GM12878 (cell line): ENCODE data around the gene HASPIN. TPM values are rescaled to one million over a fixed set of nuclear protein-coding genes. Genes with fewer than 3 reads are reported as not detected.

Experiments
- ATAC-seq: fragments of 200-7000 bp; cut with Tn5 transposase; 3 replicates; pipeline ENCODE4 v1.9.1; 2020; ENCODE audit warnings: mild to moderate bottlenecking, moderate library complexity
- BruUV-seq: library from RNA; stranded (reverse); fragments of 400-500 nt; replicated peaks from 2 replicates; lab custom pipeline; 2021; lab: Mats Ljungman, UMichigan
- CTCF ChIA-PET: fragments of 300-600 bp; sonication (Branson Sonifier 250); formaldehyde crosslinking; extraction: SDS; loops from one replicate; lab custom pipeline; 2021; ENCODE audit warnings: inconsistent platforms; lab: Yijun Ruan, JAX
- POLR2A ChIA-PET: fragments of 350-600 bp; formaldehyde crosslinking; extraction: SDS; loops from one replicate; lab custom pipeline; 2021; ENCODE audit warnings: inconsistent platforms; lab: Charles Lee
- RAD21 ChIA-PET: fragments of 300-600 bp; sonication (Branson Sonifier 250); formaldehyde crosslinking; loops from one replicate; lab custom pipeline; 2023; ENCODE audit warnings: antibody characterized with exemption; ENCODE audit not compliant: unreplicated experiment; lab: Charles Lee
- SMC1A ChIA-PET: fragments of 300-600 bp; sonication (Branson Sonifier 250); formaldehyde crosslinking; loops from one replicate; lab custom pipeline; 2023; ENCODE audit not compliant: unreplicated experiment, uncharacterized antibody; lab: Charles Lee
- DNase-seq: peaks from one replicate; pipeline ENCODE4 v3.0.0-alpha.2; 2011; ENCODE audit warnings: low read depth, low spot score
- FAIRE-seq: peaks from 3 replicates; lab custom pipeline; 2011; peaks lifted over from hg19 to GRCh38; lab: Jason Lieb, UNC
- H2AFZ ChIP-seq: 2 replicates; pipeline ENCODE4 v1.6.0; 2011; ENCODE audit warnings: low read depth, low read length, control low read depth; ENCODE audit not compliant: control insufficient read depth
- H3K27ac ChIP-seq: 2 replicates; pipeline ENCODE4 v1.5.1; 2011; ENCODE audit warnings: control low read depth; ENCODE audit not compliant: control insufficient read depth, insufficient read depth
- H3K27me3 ChIP-seq, 2 experiments: replicated peaks in 1 of 2; 2 replicates each; pipeline versions ENCODE4 v1.6.0 to v1.6.1; 2011; ENCODE audit warnings: low read length in 1 of 2; ENCODE audit not compliant: control insufficient read depth in 2 of 2, insufficient read depth in 2 of 2
- H3K36me3 ChIP-seq, 2 experiments: 2 replicates each; pipeline ENCODE4 v1.5.1; 2011; ENCODE audit warnings: low read length in 1 of 2; ENCODE audit not compliant: control insufficient read depth in 2 of 2, insufficient read depth in 2 of 2
- H3K4me1 ChIP-seq: 2 replicates; pipeline ENCODE4 v1.6.1; 2011; ENCODE audit warnings: mild to moderate bottlenecking, low read length, moderate library complexity, mixed read lengths; ENCODE audit not compliant: control insufficient read depth, insufficient read depth
- H3K4me2 ChIP-seq: 2 replicates; pipeline ENCODE4 v1.6.0; 2011; ENCODE audit warnings: control low read depth; ENCODE audit not compliant: control insufficient read depth, insufficient read depth
- H3K4me3 ChIP-seq: fragments of 200-600 bp; sonication (generic); 2 replicates; pipeline ENCODE4 v1.5.1; 2016
- H3K79me2 ChIP-seq: 2 replicates; pipeline ENCODE4 v1.6.0; 2011; ENCODE audit warnings: low read length; ENCODE audit not compliant: control insufficient read depth, insufficient read depth
- H3K9ac ChIP-seq: 2 replicates; pipeline ENCODE4 v1.8.0; 2011; ENCODE audit warnings: low read length, control low read depth, mixed read lengths; ENCODE audit not compliant: control insufficient read depth, insufficient read depth
- H3K9me3 ChIP-seq: replicated peaks from 3 replicates; pipeline ENCODE4 v1.5.1; 2011; ENCODE audit warnings: mild to moderate bottlenecking, low read length; ENCODE audit not compliant: control insufficient read depth, insufficient read depth
- H4K20me1 ChIP-seq: 2 replicates; pipeline ENCODE4 v1.6.0; 2011; ENCODE audit not compliant: control insufficient read depth, insufficient read depth
- CBX5 ChIP-seq: sonication (generic); IDR thresholded peaks from 2 replicates; pipeline ENCODE4 v1.6.1; 2016; ENCODE audit warnings: low read depth, moderate library complexity, mild to moderate bottlenecking, inconsistent platforms
- MTA3 ChIP-seq: IDR thresholded peaks from 2 replicates; pipeline ENCODE4 v1.6.1; 2012; ENCODE audit warnings: low read length, inconsistent platforms, borderline replicate concordance
- NBN ChIP-seq: fragments of 450-650 bp; IDR thresholded peaks from 2 replicates; pipeline ENCODE4 v1.6.1; 2016
- POU2F2 ChIP-seq: IDR thresholded peaks from 3 replicates; pipeline ENCODE4 v1.6.1; 2011; ENCODE audit warnings: low read depth, mild to moderate bottlenecking, low read length, borderline replicate concordance
- ZBED1 ChIP-seq: IDR thresholded peaks from 2 replicates; pipeline ENCODE4 v1.6.1; 2016; ENCODE audit warnings: borderline replicate concordance
- WGBS: methylation state at CpG from one replicate; pipeline ENCODE4 v1.1.6; 2016; ENCODE audit warnings: low lambda C conversion rate; ENCODE audit not compliant: insufficient replicate concordance, insufficient coverage; ENCODE audit errors: missing lambda C conversion rate; 5-methylcytosine and 5-hydroxymethylcytosine counted together
- in situ Hi-C: fragments of 300-500 bp; cut with MboI; formaldehyde crosslinking; loops from 9 replicates; pipeline ENCODE4 v1.14.3; 2018; ENCODE audit warnings: mixed read lengths
- intact Hi-C: fragments of 100-400 bp; cut with micrococcal nuclease; formaldehyde crosslinking; loops from one replicate; pipeline ENCODE4 v1.14.2; 2022; ENCODE audit not compliant: unreplicated experiment
- polyA plus RNA-seq, 11 experiments: library from polyadenylated mRNA; depleted of rRNA in 4 of 11; unstranded in 6 of 11; stranded (reverse) in 5 of 11; fragments of >200 nt; fragmentation: Nextera tagmentation in 4 of 11; fragmentation: Illumina TruSeq in 1 of 11; extraction: Ambion mirVana in 4 of 11; extraction: Trizol in 1 of 11; gene quantifications; 1 replicate in 1 of 11; 2 replicates in 10 of 11; pipeline versions ENCODE4 v1.2.1 to v1.2.3, GENCODE V29; 2011 to 2016; ENCODE audit warnings: inconsistent platforms in 2 of 11, missing spikeins in 2 of 11, low read depth in 1 of 11
- total RNA-seq, 4 experiments: library from RNA; depleted of rRNA in 3 of 4; stranded (reverse); fragments of >200 nt in 3 of 4; fragmentation: Illumina TruSeq in 1 of 4; extraction: Trizol in 1 of 4; gene quantifications; 2 replicates each; pipeline versions ENCODE4 v1.2.1 to v1.2.3, GENCODE V29; 2013 to 2021
- TF ChIP-seq, protein P1 (sequence below): fragments of 450-650 bp; formaldehyde crosslinking; IDR thresholded peaks from 2 replicates; pipeline ENCODE4 v1.4.0; 2022; ENCODE audit warnings: mild to moderate bottlenecking, moderate library complexity
- TF ChIP-seq, protein P2 (sequence below): fragments of 450-650 bp; formaldehyde crosslinking; IDR thresholded peaks from 2 replicates; pipeline ENCODE4 v1.4.0; 2020; ENCODE audit warnings: mild to moderate bottlenecking, moderate library complexity
- TF ChIP-seq, protein P3 (sequence below): fragments of 450-650 bp; formaldehyde crosslinking; IDR thresholded peaks from 2 replicates; pipeline ENCODE4 v1.5.0; 2022; ENCODE audit warnings: mild to moderate bottlenecking, missing genetic modification characterization

HASPIN gene
- total and polyA plus RNA-seq, 10 of the 15 experiments (the other 5 are each of a cell fraction or from before 2014, with no cell fraction given), result 0.80 to 18.0 (median 10.1) TPM

- TF ChIP-seq, protein P1, sequence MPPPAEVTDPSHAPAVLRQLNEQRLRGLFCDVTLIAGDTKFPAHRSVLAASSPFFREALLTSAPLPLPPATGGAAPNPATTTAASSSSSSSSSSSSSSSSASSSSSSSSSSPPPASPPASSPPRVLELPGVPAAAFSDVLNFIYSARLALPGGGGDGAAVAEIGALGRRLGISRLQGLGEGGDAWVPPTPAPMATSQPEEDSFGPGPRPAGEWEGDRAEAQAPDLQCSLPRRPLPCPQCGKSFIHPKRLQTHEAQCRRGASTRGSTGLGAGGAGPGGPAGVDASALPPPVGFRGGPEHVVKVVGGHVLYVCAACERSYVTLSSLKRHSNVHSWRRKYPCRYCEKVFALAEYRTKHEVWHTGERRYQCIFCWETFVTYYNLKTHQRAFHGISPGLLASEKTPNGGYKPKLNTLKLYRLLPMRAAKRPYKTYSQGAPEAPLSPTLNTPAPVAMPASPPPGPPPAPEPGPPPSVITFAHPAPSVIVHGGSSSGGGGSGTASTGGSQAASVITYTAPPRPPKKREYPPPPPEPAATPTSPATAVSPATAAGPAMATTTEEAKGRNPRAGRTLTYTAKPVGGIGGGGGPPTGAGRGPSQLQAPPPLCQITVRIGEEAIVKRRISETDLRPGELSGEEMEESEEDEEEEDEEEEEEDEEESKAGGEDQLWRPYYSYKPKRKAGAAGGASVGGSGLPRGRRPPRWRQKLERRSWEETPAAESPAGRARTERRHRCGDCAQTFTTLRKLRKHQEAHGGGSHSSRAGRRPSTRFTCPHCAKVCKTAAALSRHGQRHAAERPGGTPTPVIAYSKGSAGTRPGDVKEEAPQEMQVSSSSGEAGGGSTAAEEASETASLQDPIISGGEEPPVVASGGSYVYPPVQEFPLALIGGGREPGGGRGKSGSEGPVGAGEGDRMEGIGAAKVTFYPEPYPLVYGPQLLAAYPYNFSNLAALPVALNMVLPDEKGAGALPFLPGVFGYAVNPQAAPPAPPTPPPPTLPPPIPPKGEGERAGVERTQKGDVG (CRISPR knock-in tag), result no peak
These were observed 30.6 kb upstream of the HASPIN start (continued) for GRCh38 chr17:3693141-3693540.

DNA sequence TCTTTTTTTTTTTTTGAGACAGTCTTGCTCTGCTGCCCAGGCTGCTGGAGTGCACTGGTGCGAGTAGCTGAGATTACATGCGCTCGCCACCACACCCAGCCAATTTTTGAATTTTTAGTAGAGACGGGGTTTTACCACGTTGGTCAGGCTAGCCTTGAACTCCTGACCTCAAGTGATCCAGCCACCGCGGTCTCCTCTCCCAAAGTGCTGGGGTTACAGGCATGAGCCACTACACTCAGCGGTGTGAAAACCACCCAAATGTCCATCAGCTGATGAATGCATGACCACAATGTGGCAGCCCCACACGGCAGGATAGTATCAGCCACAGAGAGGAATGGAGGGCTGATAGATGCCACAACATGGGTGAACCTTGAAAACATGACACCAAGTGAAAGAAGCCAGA lies 29.9 kb upstream of the HASPIN start:
- Histone ChIP-seq H2AFZ (no peak overlapping the region), H4K20me1 (no peaks in the 10 kb centered on the region), H3K9ac (peak overlapping the region; percentile 12; the same call in 1 of the 2 replicates), H3K4me3 (no peak overlapping the region), H3K9me3 (peaks cover 12% of the 10 kb centered on the region; the same call in 1 of the 3 replicates), H3K79me2 (peaks cover 13% of the 10 kb centered on the region), H3K36me3 (no peaks in the 10 kb centered on the region; a peak in 1 of 4 replicates), H3K27ac (0 out of 2 replicates have a peak overlapping the region, but pooled peaks have one; percentile 11), H3K4me1 (peaks cover 32% of the 10 kb centered on the region), H3K4me2 (peak overlapping the region; percentile 88), H3K27me3 (no peaks in the 10 kb centered on the region)
- ATAC-seq (peak; percentile 86), FAIRE-seq (peak; percentile 97), DNase-seq (peak; percentile 91)
- WGBS, result 1% methylated on average over 9 of the region's 9 CpGs
- ChIA-PET SMC1A (interaction anchor here (0.9 to 1.6 kb wide), 5 partner anchors 9 to 44 kb away, joined by 3 to 6 read pairs (median 5); no protein-coding TSS in a partner anchor), CTCF (interaction anchor here (1.0 to 2.5 kb wide), 6 partner anchors 11 to 45 kb away, joined by 3 to 10 read pairs (median 6); no protein-coding TSS in a partner anchor), RAD21 (interaction anchor here (0.8 to 1.6 kb wide), 7 partner anchors 9 to 134 kb away, joined by 3 to 7 read pairs (median 4); partner anchors contain the start of gene HASPIN), POLR2A (interaction anchor here (0.7 to 1.7 kb wide), 7 partner anchors 13 to 1505 kb away, joined by 3 to 8 read pairs (median 4); partner anchors contain the start of gene HASPIN)
- in situ Hi-C loops (no loop called here), intact Hi-C loops (loop anchor here (1.0 to 5.0 kb wide), 3 partner anchors 17 to 103 kb away; no protein-coding TSS in a partner anchor)
- BruUV-seq, result no TSS peak
- TF ChIP-seq POU2F2 (peak; percentile 79; the same call in 2 of the 3 replicates), CBX5 (0 out of 2 replicates have a peak, but pooled peaks have one; percentile 49), NBN (peak; percentile 88), MTA3 (peak; percentile 92), ZBED1 (peak; percentile 92)
- TF ChIP-seq, protein P2, sequence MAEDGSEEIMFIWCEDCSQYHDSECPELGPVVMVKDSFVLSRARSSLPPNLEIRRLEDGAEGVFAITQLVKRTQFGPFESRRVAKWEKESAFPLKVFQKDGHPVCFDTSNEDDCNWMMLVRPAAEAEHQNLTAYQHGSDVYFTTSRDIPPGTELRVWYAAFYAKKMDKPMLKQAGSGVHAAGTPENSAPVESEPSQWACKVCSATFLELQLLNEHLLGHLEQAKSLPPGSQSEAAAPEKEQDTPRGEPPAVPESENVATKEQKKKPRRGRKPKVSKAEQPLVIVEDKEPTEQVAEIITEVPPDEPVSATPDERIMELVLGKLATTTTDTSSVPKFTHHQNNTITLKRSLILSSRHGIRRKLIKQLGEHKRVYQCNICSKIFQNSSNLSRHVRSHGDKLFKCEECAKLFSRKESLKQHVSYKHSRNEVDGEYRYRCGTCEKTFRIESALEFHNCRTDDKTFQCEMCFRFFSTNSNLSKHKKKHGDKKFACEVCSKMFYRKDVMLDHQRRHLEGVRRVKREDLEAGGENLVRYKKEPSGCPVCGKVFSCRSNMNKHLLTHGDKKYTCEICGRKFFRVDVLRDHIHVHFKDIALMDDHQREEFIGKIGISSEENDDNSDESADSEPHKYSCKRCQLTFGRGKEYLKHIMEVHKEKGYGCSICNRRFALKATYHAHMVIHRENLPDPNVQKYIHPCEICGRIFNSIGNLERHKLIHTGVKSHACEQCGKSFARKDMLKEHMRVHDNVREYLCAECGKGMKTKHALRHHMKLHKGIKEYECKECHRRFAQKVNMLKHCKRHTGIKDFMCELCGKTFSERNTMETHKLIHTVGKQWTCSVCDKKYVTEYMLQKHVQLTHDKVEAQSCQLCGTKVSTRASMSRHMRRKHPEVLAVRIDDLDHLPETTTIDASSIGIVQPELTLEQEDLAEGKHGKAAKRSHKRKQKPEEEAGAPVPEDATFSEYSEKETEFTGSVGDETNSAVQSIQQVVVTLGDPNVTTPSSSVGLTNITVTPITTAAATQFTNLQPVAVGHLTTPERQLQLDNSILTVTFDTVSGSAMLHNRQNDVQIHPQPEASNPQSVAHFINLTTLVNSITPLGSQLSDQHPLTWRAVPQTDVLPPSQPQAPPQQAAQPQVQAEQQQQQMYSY (CRISPR knock-in tag), result no peak
- TF ChIP-seq, protein P3, sequence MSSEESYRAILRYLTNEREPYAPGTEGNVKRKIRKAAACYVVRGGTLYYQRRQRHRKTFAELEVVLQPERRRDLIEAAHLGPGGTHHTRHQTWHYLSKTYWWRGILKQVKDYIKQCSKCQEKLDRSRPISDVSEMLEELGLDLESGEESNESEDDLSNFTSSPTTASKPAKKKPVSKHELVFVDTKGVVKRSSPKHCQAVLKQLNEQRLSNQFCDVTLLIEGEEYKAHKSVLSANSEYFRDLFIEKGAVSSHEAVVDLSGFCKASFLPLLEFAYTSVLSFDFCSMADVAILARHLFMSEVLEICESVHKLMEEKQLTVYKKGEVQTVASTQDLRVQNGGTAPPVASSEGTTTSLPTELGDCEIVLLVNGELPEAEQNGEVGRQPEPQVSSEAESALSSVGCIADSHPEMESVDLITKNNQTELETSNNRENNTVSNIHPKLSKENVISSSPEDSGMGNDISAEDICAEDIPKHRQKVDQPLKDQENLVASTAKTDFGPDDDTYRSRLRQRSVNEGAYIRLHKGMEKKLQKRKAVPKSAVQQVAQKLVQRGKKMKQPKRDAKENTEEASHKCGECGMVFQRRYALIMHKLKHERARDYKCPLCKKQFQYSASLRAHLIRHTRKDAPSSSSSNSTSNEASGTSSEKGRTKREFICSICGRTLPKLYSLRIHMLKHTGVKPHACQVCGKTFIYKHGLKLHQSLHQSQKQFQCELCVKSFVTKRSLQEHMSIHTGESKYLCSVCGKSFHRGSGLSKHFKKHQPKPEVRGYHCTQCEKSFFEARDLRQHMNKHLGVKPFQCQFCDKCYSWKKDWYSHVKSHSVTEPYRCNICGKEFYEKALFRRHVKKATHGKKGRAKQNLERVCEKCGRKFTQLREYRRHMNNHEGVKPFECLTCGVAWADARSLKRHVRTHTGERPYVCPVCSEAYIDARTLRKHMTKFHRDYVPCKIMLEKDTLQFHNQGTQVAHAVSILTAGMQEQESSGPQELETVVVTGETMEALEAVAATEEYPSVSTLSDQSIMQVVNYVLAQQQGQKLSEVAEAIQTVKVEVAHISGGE (CRISPR knock-in tag), result no peak
